Renal pelvis (tissue), 12 donors: ENCODE results near the gene NDUFA5. TPM values are rescaled to one million over a fixed set of nuclear protein-coding genes. Genes with fewer than 3 reads are reported as not detected.
A peak's percentile ranks its signal among the peaks of the same experiment; 100 is the strongest.

Experiments
- DNase-seq: peaks from one replicate; pipeline ENCODE4 v3.0.0-alpha.2; 2013
- long read RNA-seq, 16 experiments: transcript quantifications; one replicate each; lab custom pipeline, GENCODE V29; 2026
- polyA plus RNA-seq, 3 donors: library from polyadenylated mRNA; unstranded; fragments of 120-200 nt; gene quantifications; one replicate each; pipeline ENCODE4 v1.2.1, GENCODE V29; 2013; ENCODE audit not compliant: insufficient read length in 3 of 3

The NDUFA5 gene
- polyA plus RNA-seq: 100 to 1,000 TPM; 188 to 207 (median 201) TPM
- long read RNA-seq, donor 1, transcript NDUFA5-202 (4 exons, 1,360 nt): minor isoform, 104 of 238 reads
- long read RNA-seq, donor 1, transcript NDUFA5-201 (5 exons, 1,901 nt): major isoform, 112 of 238 reads
- long read RNA-seq, donor 1, partial matches to known transcripts: 14 of 238 reads
- long read RNA-seq, donor 1, other reads (novel, unspliced or antisense): 0 of 238 reads
- long read RNA-seq, donor 2, transcript NDUFA5-201 (5 exons, 1,901 nt): major isoform, 160 of 314 reads
- long read RNA-seq, donor 2, transcript NDUFA5-203 (2 exons, 599 nt): minor isoform, 5 of 314 reads
- long read RNA-seq, donor 2, transcript NDUFA5-202 (4 exons, 1,360 nt): minor isoform, 136 of 314 reads
- long read RNA-seq, donor 2, partial matches to known transcripts: 6 of 314 reads
- long read RNA-seq, donor 2, other reads (novel, unspliced or antisense): 0 of 314 reads
- long read RNA-seq, donor 3, transcript NDUFA5-203 (2 exons, 599 nt): minor isoform, 5 of 208 reads
- long read RNA-seq, donor 3, transcript NDUFA5-201 (5 exons, 1,901 nt): major isoform, 117 of 208 reads
- long read RNA-seq, donor 3, transcript NDUFA5-202 (4 exons, 1,360 nt): minor isoform, 80 of 208 reads
- long read RNA-seq, donor 3, partial matches to known transcripts: 0 of 208 reads
- long read RNA-seq, donor 3, other reads (novel, unspliced or antisense): 0 of 208 reads
- long read RNA-seq, donor 4, transcript NDUFA5-203 (2 exons, 599 nt): minor isoform, 5 of 323 reads
- long read RNA-seq, donor 4, transcript NDUFA5-202 (4 exons, 1,360 nt): minor isoform, 140 of 323 reads
- long read RNA-seq, donor 4, transcript NDUFA5-201 (5 exons, 1,901 nt): major isoform, 145 of 323 reads
- long read RNA-seq, donor 4, partial matches to known transcripts: 23 of 323 reads
- long read RNA-seq, donor 4, other reads (novel, unspliced or antisense): 5 of 323 reads
- long read RNA-seq, donor 5, transcript NDUFA5-202 (4 exons, 1,360 nt): minor isoform, 39 of 121 reads
- long read RNA-seq, donor 5, transcript NDUFA5-201 (5 exons, 1,901 nt): major isoform, 79 of 121 reads
- long read RNA-seq, donor 5, partial matches to known transcripts: 0 of 121 reads
- long read RNA-seq, donor 5, other reads (novel, unspliced or antisense): 0 of 121 reads
- long read RNA-seq, donor 6, full-length matches to known transcripts: 272 of 290 reads
- long read RNA-seq, donor 6, partial matches to known transcripts: 18 of 290 reads
- long read RNA-seq, donor 6, other reads (novel, unspliced or antisense): 0 of 290 reads
- long read RNA-seq, donor 7, transcript NDUFA5-202 (4 exons, 1,360 nt): minor isoform, 67 of 186 reads
- long read RNA-seq, donor 7, transcript NDUFA5-201 (5 exons, 1,901 nt): major isoform, 116 of 186 reads
- long read RNA-seq, donor 7, partial matches to known transcripts: 0 of 186 reads
- long read RNA-seq, donor 7, other reads (novel, unspliced or antisense): 0 of 186 reads
- long read RNA-seq, donor 8, transcript NDUFA5-201 (5 exons, 1,901 nt): major isoform, 22 of 44 reads
- long read RNA-seq, donor 8, transcript NDUFA5-202 (4 exons, 1,360 nt): minor isoform, 19 of 44 reads
- long read RNA-seq, donor 8, partial matches to known transcripts: 0 of 44 reads
- long read RNA-seq, donor 8, other reads (novel, unspliced or antisense): 0 of 44 reads
- long read RNA-seq, donor 9, transcript NDUFA5-210 (3 exons, 571 nt): minor isoform, 5 of 336 reads
- long read RNA-seq, donor 9, transcript NDUFA5-202 (4 exons, 1,360 nt): minor isoform, 129 of 336 reads
- long read RNA-seq, donor 9, transcript NDUFA5-201 (5 exons, 1,901 nt): major isoform, 148 of 336 reads
- long read RNA-seq, donor 9, partial matches to known transcripts: 46 of 336 reads
- long read RNA-seq, donor 9, other reads (novel, unspliced or antisense): 6 of 336 reads
- long read RNA-seq, donor 10, full-length matches to known transcripts: 235 of 247 reads
- long read RNA-seq, donor 10, partial matches to known transcripts: 12 of 247 reads
- long read RNA-seq, donor 10, other reads (novel, unspliced or antisense): 0 of 247 reads
- long read RNA-seq, donor 11, transcript NDUFA5-201 (5 exons, 1,901 nt): major isoform, 75 of 112 reads
- long read RNA-seq, donor 11, transcript NDUFA5-202 (4 exons, 1,360 nt): minor isoform, 30 of 112 reads
- long read RNA-seq, donor 11, partial matches to known transcripts: 0 of 112 reads
- long read RNA-seq, donor 11, other reads (novel, unspliced or antisense): 0 of 112 reads
- long read RNA-seq, donor 12, transcript NDUFA5-210 (3 exons, 571 nt): minor isoform, 11 of 376 reads
- long read RNA-seq, donor 12, transcript NDUFA5-201 (5 exons, 1,901 nt): major isoform, 180 of 376 reads
- long read RNA-seq, donor 12, transcript NDUFA5-203 (2 exons, 599 nt): minor isoform, 10 of 376 reads
- long read RNA-seq, donor 12, transcript NDUFA5-202 (4 exons, 1,360 nt): minor isoform, 149 of 376 reads
- long read RNA-seq, donor 12, partial matches to known transcripts: 22 of 376 reads
- long read RNA-seq, donor 12, other reads (novel, unspliced or antisense): 0 of 376 reads
- long read RNA-seq, donor 13, transcript NDUFA5-202 (4 exons, 1,360 nt): minor isoform, 34 of 117 reads
- long read RNA-seq, donor 13, transcript NDUFA5-210 (3 exons, 571 nt): minor isoform, 8 of 117 reads
- long read RNA-seq, donor 13, transcript NDUFA5-203 (2 exons, 599 nt): minor isoform, 8 of 117 reads
- long read RNA-seq, donor 13, transcript NDUFA5-201 (5 exons, 1,901 nt): major isoform, 67 of 117 reads
- long read RNA-seq, donor 13, partial matches to known transcripts: 0 of 117 reads
- long read RNA-seq, donor 13, other reads (novel, unspliced or antisense): 0 of 117 reads
- long read RNA-seq, donor 14, full-length matches to known transcripts: 266 of 278 reads
- long read RNA-seq, donor 14, partial matches to known transcripts: 12 of 278 reads
- long read RNA-seq, donor 14, other reads (novel, unspliced or antisense): 0 of 278 reads
- long read RNA-seq, donor 15, full-length matches to known transcripts: 341 of 354 reads
- long read RNA-seq, donor 15, partial matches to known transcripts: 13 of 354 reads
- long read RNA-seq, donor 15, other reads (novel, unspliced or antisense): 0 of 354 reads
- long read RNA-seq, donor 16, transcript NDUFA5-201 (5 exons, 1,901 nt): major isoform, 131 of 262 reads
- long read RNA-seq, donor 16, transcript NDUFA5-202 (4 exons, 1,360 nt): minor isoform, 118 of 262 reads
- long read RNA-seq, donor 16, partial matches to known transcripts: 5 of 262 reads
- long read RNA-seq, donor 16, other reads (novel, unspliced or antisense): 0 of 262 reads

DNA sequence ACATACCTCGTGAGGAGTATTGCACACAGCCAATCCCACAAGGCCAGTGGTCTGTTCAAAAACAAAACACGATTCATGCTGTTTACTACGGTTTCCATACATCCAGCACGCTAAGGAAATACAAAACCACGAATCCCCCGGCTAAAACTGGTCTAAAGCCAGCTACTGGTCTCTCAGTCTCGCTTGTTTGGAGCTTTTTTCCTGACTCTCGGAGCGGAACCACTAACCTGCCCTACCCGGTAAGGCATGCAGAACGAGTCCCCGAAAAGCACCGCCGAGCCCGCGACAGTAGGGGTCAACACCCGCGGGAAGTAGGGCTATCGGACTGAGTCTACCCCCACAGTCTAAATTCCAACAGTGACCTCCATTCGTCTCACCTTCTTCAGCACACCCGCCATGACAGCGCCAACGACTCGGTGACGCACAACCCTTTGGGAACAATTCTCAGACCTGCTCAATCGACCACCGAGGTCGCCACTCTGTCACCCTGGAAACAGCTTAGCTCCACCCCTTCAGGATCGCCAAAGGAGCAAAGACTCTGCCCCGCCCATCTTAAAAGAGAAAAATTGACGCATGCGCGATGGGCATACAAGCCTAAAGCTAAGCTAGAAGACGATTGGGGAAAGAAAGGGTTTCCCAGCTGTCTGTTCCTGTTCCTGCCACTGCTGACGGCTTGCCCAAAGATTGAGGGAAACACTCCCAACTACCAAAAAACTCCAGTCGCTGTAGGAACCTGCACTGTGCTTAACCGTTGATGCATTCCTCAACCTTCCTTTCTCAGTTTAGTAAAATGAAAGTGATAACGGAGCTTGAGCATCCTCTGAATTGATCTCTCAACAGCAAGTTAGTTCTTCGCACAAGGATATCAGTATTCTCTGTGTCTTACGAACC lies at the start of gene NDUFA5:
NDUFA5 (minus strand) TSS at position 421 of the 891 bp plus-strand sequence; CDS start at position 398, 23 bp downstream.
- DNase-seq: peak; percentile 99

DNA sequence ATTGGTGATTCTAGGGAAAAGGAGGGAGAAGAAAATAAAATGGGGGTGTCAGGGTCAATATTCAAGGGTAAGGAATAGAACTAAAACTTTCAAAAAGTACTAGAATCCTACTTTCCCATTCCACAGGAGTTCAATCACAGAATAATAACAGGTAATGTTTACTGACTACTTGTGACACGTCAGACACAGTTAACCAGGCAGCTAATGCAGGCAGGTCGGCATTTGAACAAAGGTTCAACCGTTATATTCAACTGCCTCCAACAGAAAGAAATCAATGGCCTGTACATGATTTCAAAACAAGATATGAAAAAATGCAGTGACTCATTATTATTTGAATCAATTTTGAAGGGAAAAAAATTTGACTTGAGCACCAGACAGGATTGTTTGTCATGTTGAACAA lies 47.1 kb upstream of the NDUFA5 start:
- DNase-seq: no peak

DNA sequence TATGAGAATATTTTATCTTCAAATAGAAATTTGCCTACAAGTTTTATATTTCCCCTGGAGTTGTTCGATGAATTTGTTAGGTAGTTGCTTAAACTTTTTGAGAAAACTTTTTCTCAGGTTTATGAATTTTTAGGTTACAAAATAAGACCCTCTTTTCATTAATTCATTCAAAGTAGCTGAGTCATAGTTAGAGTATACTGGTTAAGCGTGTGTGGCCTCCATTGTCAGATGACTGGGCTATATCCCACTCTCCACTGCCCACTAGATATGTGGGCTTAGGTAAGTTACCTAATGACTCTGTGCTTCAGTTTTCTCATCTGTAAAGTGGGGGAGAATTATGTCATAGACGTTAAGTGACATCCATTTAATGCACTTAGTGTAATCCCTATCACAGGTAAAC lies 45.0 kb upstream of the NDUFA5 start:
- no peak for DNase-seq

DNA sequence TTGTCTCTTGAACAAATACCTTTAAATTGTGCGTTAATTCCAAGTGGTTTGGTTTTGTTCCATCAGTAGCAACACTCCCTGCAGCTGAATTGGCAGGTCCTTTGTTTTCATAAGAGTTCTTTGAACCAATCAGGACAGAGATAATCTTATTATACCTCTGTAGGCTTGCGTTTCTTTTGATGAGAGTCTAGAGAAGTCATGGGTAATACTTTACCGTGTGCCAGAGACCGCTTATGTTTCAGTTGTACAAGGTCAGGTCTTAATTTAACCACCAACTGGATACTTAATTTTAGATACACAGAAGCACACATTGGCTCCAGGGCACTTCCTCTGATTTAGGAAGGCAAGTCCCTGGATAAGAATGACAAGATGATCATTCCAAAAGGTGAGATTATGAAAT lies 43.9 kb upstream of the NDUFA5 start, which contains the start of gene ASB15:
ASB15 (plus strand) TSS at position 292 of the 400 bp plus-strand sequence. CDS start 12,682 bp downstream, outside the sequence.
- DNase-seq: no peak

DNA sequence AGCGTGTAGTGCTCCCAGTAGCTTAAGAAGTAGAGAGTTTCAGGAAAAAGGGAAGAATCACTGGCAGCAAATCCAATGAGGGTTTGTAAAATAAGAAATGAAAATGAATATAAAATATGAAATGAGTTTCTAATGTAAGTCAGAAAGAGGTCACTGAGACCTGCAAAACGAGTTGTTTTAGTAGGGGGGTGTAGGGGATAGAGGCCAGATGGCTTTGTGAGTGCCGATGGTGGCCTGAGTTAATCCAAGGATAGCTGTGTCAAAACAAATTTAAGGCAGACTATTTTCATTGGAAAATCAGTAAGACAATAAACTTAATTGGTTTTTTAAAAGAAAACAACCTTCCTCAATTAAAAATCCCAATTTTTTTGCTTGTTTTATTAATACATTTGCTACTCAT lies 43.3 kb upstream of the NDUFA5 start:
- DNase-seq: no peak

DNA sequence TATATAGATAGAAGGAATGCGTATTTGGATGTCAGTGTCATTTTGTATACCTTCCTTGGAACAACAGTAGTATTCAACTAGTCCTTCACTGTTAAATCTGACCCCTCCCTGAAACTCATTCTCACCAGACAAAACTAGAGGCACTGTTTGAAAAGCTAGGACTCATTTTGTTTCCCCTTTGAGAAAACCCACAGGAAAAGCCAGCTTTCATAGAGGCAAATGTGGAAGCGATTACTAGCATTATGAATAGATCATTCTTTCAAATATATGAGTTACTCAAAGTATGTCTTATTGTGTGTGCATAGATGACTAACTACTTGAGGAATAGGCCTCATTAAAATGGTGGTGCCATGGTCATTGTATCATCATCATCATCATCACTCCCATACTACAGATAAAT lies 42.1 kb upstream of the NDUFA5 start:
- DNase-seq: no peak

DNA sequence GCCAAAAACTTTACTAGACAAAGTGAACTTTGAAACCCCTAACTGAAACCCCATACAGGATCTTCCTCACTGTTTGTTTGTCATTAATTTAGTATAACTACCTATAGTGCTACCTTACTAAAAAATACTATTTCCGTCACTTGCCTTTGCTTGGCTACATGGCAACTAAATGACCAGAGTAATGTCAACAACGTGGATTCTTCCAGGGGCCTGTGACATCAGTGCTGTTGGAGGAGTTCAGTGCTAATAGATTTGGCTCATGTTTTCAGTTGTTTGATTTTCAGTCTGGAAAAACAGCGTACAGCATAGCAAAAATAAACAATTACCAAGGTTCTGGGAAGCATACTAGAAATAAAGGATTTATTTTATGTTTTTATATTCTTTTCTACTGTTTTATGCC lies 41.0 kb upstream of the NDUFA5 start:
- DNase-seq: no peak

DNA sequence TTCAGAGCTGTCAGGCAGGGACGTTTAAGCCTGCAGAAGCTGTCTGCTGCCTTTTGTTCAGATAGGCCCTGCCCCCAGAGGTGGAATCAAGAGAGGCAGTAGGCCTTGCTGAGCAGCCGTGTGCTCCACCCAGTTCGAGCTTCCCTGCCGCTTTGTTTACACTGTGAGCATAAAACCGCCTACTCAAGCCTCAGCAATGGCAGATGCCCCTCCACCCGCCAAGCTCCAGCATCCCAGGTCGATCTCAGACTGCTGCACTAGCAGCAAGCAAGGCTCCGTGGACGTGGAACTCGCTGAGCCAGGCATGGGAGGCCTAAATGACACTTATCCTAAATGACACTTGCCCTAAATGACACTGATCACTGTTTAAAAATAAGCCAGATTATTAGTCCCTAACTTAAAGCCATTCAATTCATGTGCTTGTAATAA lies 37.2 kb upstream of the NDUFA5 start:
- no peak for DNase-seq

DNA sequence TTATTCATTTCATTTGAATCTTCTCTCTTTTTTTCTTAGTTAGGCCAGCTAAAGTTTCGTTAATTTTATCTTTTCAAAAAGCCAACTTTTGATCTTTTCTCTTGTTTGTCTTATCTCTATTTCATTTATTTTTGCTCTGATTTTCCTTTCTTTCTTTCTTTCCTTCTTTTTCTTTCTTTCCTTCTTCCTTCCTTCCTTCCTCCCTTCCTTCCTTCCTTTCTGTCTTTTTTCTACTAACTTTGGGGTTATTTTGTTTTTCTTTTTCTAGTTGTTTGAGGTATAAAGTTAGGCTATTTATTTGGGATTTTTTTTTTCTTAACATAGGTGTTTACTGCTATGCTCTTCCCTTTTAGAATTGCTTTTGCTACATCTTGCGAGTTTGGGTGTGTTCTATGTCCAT lies 30.8 kb upstream of the NDUFA5 start:
- no peak for DNase-seq

DNA sequence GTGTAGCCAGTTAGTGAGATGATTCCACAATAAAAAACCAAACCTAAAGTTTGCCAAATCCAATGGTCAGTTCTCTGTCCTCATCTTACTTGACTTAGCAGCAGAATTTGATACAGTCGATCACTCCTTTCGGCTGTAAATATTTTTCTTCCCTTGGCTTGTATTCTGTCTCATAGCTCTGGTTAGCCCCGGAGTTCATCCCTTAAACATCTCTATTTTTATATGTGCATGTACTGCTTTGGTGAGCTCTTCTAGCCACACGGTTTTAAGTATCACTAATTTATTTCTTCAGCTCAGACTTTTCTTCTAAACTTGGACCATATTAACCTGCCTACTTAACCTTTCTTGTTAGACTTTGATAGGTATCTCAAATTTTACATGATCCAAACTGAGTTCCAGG lies 26.2 kb upstream of the NDUFA5 start:
- DNase-seq: no peak

DNA sequence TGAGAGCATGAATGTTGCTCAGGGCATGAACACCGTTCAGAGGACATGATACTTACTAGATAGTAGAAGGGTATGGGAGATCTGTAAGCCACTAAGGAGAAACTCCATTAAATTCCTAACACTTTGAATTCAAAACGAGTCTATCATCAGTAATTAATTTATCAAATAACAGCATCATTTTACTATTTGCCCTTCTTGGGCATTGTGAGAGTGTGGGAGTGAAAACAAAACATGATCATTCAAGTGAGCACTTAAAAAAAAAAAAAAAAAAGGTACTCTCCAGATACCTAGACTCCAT lies 23.5 kb upstream of the NDUFA5 start:
- no peak for DNase-seq

DNA sequence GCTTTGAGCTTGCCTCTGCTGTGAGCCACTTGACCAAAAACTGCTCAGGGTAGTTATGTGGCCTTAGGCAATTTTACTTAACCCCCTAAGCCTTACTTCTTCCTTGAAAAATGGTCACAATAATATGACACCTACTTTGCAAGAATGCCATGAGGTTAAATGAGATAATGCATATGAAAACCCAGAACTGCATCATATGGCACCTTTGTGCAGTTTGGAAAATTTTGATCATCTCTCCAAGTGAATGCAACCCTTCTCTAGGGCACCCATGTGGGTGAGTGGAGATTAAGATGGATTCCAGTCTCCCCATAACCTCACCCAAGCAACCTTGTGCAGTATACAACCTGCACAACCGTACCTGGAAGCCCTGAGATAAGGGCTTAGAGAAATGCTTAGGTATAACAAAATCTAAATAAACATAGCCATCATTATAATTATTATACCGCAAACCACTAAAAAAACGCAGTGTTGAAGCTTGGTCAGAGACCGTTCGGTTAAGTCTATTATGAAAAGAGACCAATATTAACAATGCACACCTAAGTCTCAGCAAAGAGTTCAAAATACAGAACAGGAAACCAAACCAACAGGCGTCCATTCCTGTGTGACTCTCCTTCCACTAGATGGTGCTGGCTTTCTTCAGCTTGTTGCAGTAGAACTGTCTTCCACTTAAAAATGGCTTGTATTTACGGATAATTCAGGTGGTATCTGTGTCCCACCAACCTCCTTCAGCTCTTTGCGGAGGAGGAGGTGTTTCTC lies 23.0 kb upstream of the NDUFA5 start:
- peak; percentile 29 for DNase-seq

DNA sequence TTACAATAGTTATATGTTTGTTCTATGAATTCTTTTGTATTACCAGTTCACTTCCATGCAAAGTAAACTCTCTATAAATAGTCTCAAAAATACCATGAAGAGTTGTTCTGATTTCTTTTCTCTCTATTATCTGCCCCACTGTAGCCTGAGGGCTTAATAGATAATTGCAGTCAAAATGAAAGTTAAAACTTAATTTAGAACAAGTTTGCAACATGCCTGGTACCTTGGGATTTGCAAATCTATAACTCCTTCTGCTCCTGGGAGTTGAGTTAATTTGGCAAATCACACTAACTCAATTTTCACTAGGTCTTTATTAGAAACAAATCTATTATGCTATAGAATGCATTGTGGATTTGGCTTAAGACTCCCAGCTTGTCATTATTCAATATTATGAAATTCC lies 21.8 kb upstream of the NDUFA5 start:
- no peak for DNase-seq

DNA sequence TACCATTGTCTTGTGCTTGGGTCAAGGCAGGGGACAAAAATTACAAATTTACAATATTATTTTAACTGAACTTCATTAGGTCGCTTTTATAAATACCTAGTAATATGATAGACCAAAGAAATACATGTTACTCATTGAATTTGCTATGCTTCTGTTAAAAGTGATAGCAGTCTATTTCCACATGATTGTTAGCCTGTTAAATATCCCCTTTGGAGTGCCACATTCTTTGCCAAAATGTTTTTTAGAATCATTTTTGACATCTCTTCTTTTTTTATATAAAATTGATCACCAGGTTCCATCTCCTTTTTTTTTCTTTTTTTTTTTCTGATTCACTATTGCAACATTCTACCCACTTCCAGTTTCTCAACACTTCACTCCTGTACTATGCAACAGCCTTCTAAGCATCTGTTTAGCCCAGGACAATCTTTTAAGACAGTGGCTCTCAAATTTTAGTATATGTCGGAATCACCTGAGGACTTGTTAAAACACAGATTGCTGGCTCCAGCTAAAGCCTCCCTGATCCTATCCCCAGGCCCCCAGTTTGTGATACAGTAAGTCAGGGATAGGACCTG lies 16.4 kb upstream of the NDUFA5 start:
- DNase-seq: no peak

DNA sequence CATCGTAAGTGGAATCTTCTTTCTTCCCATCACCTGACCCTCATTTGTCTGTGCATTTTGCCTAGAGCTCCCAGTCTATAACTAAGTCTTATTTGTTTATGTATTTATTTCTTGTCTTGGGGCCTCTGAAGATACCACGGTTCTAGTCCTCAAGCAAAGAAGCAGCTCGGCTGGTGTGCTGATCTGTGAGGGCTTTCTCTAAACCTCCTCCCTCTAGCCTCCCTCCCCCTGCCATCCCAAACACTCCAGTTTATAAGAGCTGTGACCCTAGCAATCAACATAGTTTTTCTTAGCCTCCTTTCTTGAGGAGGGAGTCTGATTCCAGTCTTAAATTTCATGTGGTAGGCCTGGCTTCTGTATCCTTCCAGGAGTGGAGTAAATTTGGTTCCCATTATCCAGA lies 15.7 kb upstream of the NDUFA5 start:
- no peak for DNase-seq
